Neural cell (in vitro differentiated cells): ENCODE data around the gene DNAAF9. TPM values are rescaled to one million over a fixed set of nuclear protein-coding genes. Genes with fewer than 3 reads are reported as not detected.

Experiments used
- H2AFZ ChIP-seq: fragments of 200-600, 300-800 bp; sonication (generic), shearing (Covaris generic); 2 replicates; pipeline ENCODE4 v1.6.0; 2014; ENCODE audit warnings: low read depth, mild to moderate bottlenecking, antibody characterized with exemption, low read length, moderate library complexity
- H3F3A ChIP-seq: fragments of 200-600 bp; shearing (Covaris generic); 2 replicates; pipeline ENCODE4 v1.6.1; 2016; ENCODE audit warnings: mild to moderate bottlenecking, moderate library complexity, mixed read lengths, antibody characterized with exemption, low read length; ENCODE audit not compliant: insufficient read depth, poor library complexity, severe bottlenecking
- H3K27ac ChIP-seq: fragments of 200-600, 300-800 bp; sonication (generic), shearing (Covaris generic); 2 replicates; pipeline ENCODE4 v1.5.1; 2014; ENCODE audit warnings: mild to moderate bottlenecking, low read length, moderate library complexity
- H3K27me3 ChIP-seq: fragments of 300-800, 200-600 bp; sonication (generic), shearing (Covaris generic); 2 replicates; pipeline ENCODE4 v1.6.0; 2014; ENCODE audit warnings: mild to moderate bottlenecking, low read depth, low read length, moderate library complexity; ENCODE audit not compliant: insufficient read depth
- H3K36me3 ChIP-seq: fragments of 300-800, 200-600 bp; sonication (generic), shearing (Covaris generic); 2 replicates; pipeline ENCODE4 v1.5.1; 2014; ENCODE audit warnings: mild to moderate bottlenecking, antibody characterized with exemption, low read length, moderate library complexity; ENCODE audit not compliant: insufficient read depth
- H3K4me2 ChIP-seq: fragments of 300-800, 200-600 bp; sonication (generic), shearing (Covaris generic); 2 replicates; pipeline ENCODE4 v1.6.0; 2014; ENCODE audit warnings: mild to moderate bottlenecking, low read length
- H3K4me3 ChIP-seq: fragments of 300-800, 200-600 bp; sonication (generic), shearing (Covaris generic); 2 replicates; pipeline ENCODE4 v1.5.1; 2014; ENCODE audit warnings: mild to moderate bottlenecking, low read length, moderate library complexity
- H3K79me2 ChIP-seq: fragments of 200-600 bp; shearing (Covaris generic); replicated peaks from 2 replicates; pipeline ENCODE4 v1.6.0; 2014; ENCODE audit warnings: mild to moderate bottlenecking, low read length, moderate library complexity; ENCODE audit not compliant: insufficient read depth
- H3K9ac ChIP-seq: fragments of 300-800, 200-600 bp; sonication (generic), shearing (Covaris generic); 2 replicates; pipeline ENCODE4 v1.6.1; 2016; ENCODE audit warnings: mild to moderate bottlenecking, low read length, mixed read lengths
- H3K9me2 ChIP-seq: fragments of 200-600 bp; shearing (Covaris generic); 2 replicates; pipeline ENCODE4 v1.6.1; 2016; ENCODE audit warnings: mild to moderate bottlenecking, low read length, mixed read lengths; ENCODE audit not compliant: insufficient read depth
- H3K9me3 ChIP-seq: fragments of 200-600, 300-800 bp; sonication (generic), shearing (Covaris generic); 2 replicates; pipeline ENCODE4 v1.6.1; 2016; ENCODE audit warnings: mild to moderate bottlenecking, mixed run types, low read length, moderate library complexity, mixed read lengths
- H4K20me1 ChIP-seq: fragments of 200-600 bp; shearing (Covaris generic); 2 replicates; pipeline ENCODE4 v1.6.1; 2016; ENCODE audit warnings: mild to moderate bottlenecking, mixed run types; ENCODE audit not compliant: insufficient read depth
- CTCF ChIP-seq: fragments of 450-650 bp; IDR thresholded peaks from 2 replicates; pipeline ENCODE4 v1.5.1; 2014; ENCODE audit warnings: antibody characterized with exemption, mild to moderate bottlenecking, moderate library complexity; ENCODE audit not compliant: poor library complexity, severe bottlenecking
- EP300 ChIP-seq: fragments of 450-650 bp; conservative IDR thresholded peaks from 2 replicates; pipeline ENCODE4 v1.6.1; 2014; ENCODE audit warnings: antibody characterized with exemption, mild to moderate bottlenecking, moderate library complexity; ENCODE audit not compliant: poor library complexity, severe bottlenecking
- EZH2 ChIP-seq: fragments of 200-600, 300-800 bp; shearing (Covaris generic), sonication (generic); IDR thresholded peaks from 2 replicates; pipeline ENCODE4 v1.6.1; 2014; ENCODE audit warnings: antibody characterized with exemption, low read length, borderline replicate concordance, mild to moderate bottlenecking; ENCODE audit not compliant: insufficient read depth, poor library complexity, severe bottlenecking
- MXI1 ChIP-seq: fragments of 450-650 bp; conservative IDR thresholded peaks from 2 replicates; pipeline ENCODE4 v1.6.1; 2014; ENCODE audit warnings: antibody characterized with exemption, mild to moderate bottlenecking; ENCODE audit not compliant: poor library complexity, severe bottlenecking
- POLR2AphosphoS5 ChIP-seq: IDR thresholded peaks from 2 replicates; pipeline ENCODE4 v1.6.1; 2012
- RAD21 ChIP-seq: fragments of 450-650 bp; conservative IDR thresholded peaks from 2 replicates; pipeline ENCODE4 v1.6.1; 2014; ENCODE audit warnings: antibody characterized with exemption, mild to moderate bottlenecking, moderate library complexity
- REST ChIP-seq: IDR thresholded peaks from 2 replicates; pipeline ENCODE4 v1.6.1; 2012; ENCODE audit warnings: borderline replicate concordance
- SMC3 ChIP-seq: fragments of 450-650 bp; conservative IDR thresholded peaks from 2 replicates; pipeline ENCODE4 v1.6.1; 2014; ENCODE audit warnings: antibody characterized with exemption, mild to moderate bottlenecking, moderate library complexity; ENCODE audit not compliant: poor library complexity
- TAF1 ChIP-seq: IDR thresholded peaks from 2 replicates; pipeline ENCODE4 v1.6.1; 2012; ENCODE audit warnings: low read depth
- polyA plus RNA-seq: library from polyadenylated mRNA; depleted of rRNA; stranded (reverse); fragments of >200 nt; gene quantifications from 2 replicates; pipeline ENCODE4 v1.2.3, GENCODE V29; 2014

DNAAF9 gene
- polyA plus RNA-seq, 1 donor from 2014 or later, result 58.0 TPM

GRCh38 chr20:3454831-3455230, 47.4 kb upstream of the DNAAF9 start:
- no peak overlapping the region for H3K27ac ChIP-seq
- H3K9me2 ChIP-seq, result no peaks in the 10 kb centered on the region
- no peaks in the 10 kb centered on the region for H3F3A ChIP-seq
- H3K9ac ChIP-seq, result no peak overlapping the region
- no peak for TF ChIP-seq EP300
- TF ChIP-seq POLR2AphosphoS5, result no peak
- TF ChIP-seq SMC3, result no peak
- no peak for TF ChIP-seq TAF1
- TF ChIP-seq REST, result no peak
- TF ChIP-seq CTCF, result no peak
- no peak for TF ChIP-seq EZH2
- no peak for TF ChIP-seq RAD21
- no peak for TF ChIP-seq MXI1
- no peak overlapping the region for H3K4me3 ChIP-seq
- H3K9me3 ChIP-seq, result no peaks in the 10 kb centered on the region
- H3K79me2 ChIP-seq, result no peaks in the 10 kb centered on the region
- no peak overlapping the region for H3K4me2 ChIP-seq
- no peaks in the 10 kb centered on the region for H3K36me3 ChIP-seq
- no peaks in the 10 kb centered on the region for H3K27me3 ChIP-seq
- no peak overlapping the region for H2AFZ ChIP-seq
- no peaks in the 10 kb centered on the region for H4K20me1 ChIP-seq

GRCh38 chr20:3452690-3453089, 45.2 kb upstream of the DNAAF9 start:
- H3K9me2 ChIP-seq, result no peaks in the 10 kb centered on the region
- H3K9ac ChIP-seq, result no peak overlapping the region
- no peaks in the 10 kb centered on the region for H3F3A ChIP-seq
- H3K27me3 ChIP-seq, result no peaks in the 10 kb centered on the region
- H3K9me3 ChIP-seq, result no peaks in the 10 kb centered on the region
- H2AFZ ChIP-seq, result no peak overlapping the region
- H3K79me2 ChIP-seq, result no peaks in the 10 kb centered on the region
- H4K20me1 ChIP-seq, result no peaks in the 10 kb centered on the region
- no peak overlapping the region for H3K4me2 ChIP-seq
- H3K4me3 ChIP-seq, result no peak overlapping the region
- TF ChIP-seq EP300, result no peak
- TF ChIP-seq CTCF, result no peak
- no peak for TF ChIP-seq RAD21
- no peak for TF ChIP-seq TAF1
- no peak for TF ChIP-seq MXI1
- TF ChIP-seq SMC3, result no peak
- no peak for TF ChIP-seq POLR2AphosphoS5
- TF ChIP-seq EZH2, result no peak
- TF ChIP-seq REST, result no peak
- no peak overlapping the region for H3K27ac ChIP-seq
- no peaks in the 10 kb centered on the region for H3K36me3 ChIP-seq
